A549 (cell line): ENCODE measurements around the gene NAA25. TPM values are rescaled to one million over a fixed set of nuclear protein-coding genes. Genes with fewer than 3 reads are reported as not detected.

Source experiments
- ATAC-seq, 2 experiments: fragments of 200-7000 bp in 1 of 2; fragments of >200 bp in 1 of 2; cut with Nextera tagmentation in 1 of 2; cut with Tn5 transposase in 1 of 2; 3 replicates each; pipeline versions ENCODE4 v1.8.0 to v1.9.1; 2018 to 2020; ENCODE audit warnings: mild to moderate bottlenecking in 1 of 2, moderate library complexity in 1 of 2
- CTCF ChIA-PET: fragments of 300-600 bp; sonication (Branson Sonifier 250); formaldehyde crosslinking; extraction: SDS; loops from one replicate; lab custom pipeline; 2021; ENCODE audit warnings: antibody characterized with exemption, inconsistent platforms; lab: Yijun Ruan, JAX
- POLR2A ChIA-PET: fragments of 350-600 bp; formaldehyde crosslinking; extraction: SDS; loops from one replicate; lab custom pipeline; 2021; ENCODE audit warnings: antibody characterized with exemption, inconsistent platforms; lab: Yijun Ruan, JAX
- DNase-seq, 2 experiments: peaks; one replicate each; pipeline versions ENCODE4 v3.0.0 to v3.0.0-alpha.2; 2011 to 2016; ENCODE audit warnings: low read depth in 1 of 2, low spot score in 1 of 2
- FAIRE-seq: peaks from 2 replicates; lab custom pipeline; 2011; peaks lifted over from hg19 to GRCh38; lab: Jason Lieb, UNC
- H3K27ac ChIP-seq, 2 experiments: fragments of >200 bp; sonication (Bioruptor Twin); formaldehyde crosslinking; 3 replicates each; pipeline ENCODE4 v1.5.1; 2016 to 2017
- H3K4me1 ChIP-seq: fragments of >200 bp; sonication (Bioruptor Twin); formaldehyde crosslinking; 3 replicates; pipeline ENCODE4 v1.6.1; 2016
- H3K4me2 ChIP-seq: fragments of >200 bp; sonication (Bioruptor Twin); formaldehyde crosslinking; 3 replicates; pipeline ENCODE4 v1.6.1; 2016
- H3K4me3 ChIP-seq: fragments of >200 bp; sonication (Bioruptor Twin); formaldehyde crosslinking; 3 replicates; pipeline ENCODE4 v1.5.1; 2016
- H3K9me3 ChIP-seq: fragments of >200 bp; sonication (Bioruptor Twin); formaldehyde crosslinking; 3 replicates; pipeline ENCODE4 v1.6.1; 2016
- CBX2 ChIP-seq: fragments of 200-600 bp; sonication (generic); IDR thresholded peaks from 2 replicates; pipeline ENCODE4 v1.6.1; 2016; ENCODE audit warnings: low read depth, mild to moderate bottlenecking, borderline replicate concordance
- CBX8 ChIP-seq: fragments of 200-600 bp; sonication (generic); IDR thresholded peaks from 2 replicates; pipeline ENCODE4 v1.6.1; 2016
- CEBPB ChIP-seq, 2 experiments: fragments of >200 bp in 1 of 2; sonication (Bioruptor Twin) in 1 of 2; formaldehyde crosslinking in 1 of 2; IDR thresholded peaks; 2 replicates each; pipeline ENCODE4 v1.6.1; 2012 to 2016
- EHMT2 ChIP-seq: fragments of 200-600 bp; sonication (generic); IDR thresholded peaks from 2 replicates; pipeline ENCODE4 v1.6.1; 2016; ENCODE audit warnings: antibody characterized with exemption, low read depth, mild to moderate bottlenecking, moderate library complexity
- EP300 ChIP-seq, 2 experiments: fragments of >200 bp; sonication (Bioruptor Twin); formaldehyde crosslinking; IDR thresholded peaks; 2 replicates in 1 of 2; 3 replicates in 1 of 2; pipeline ENCODE4 v1.6.1; 2016 to 2017
- FOSL2 ChIP-seq, 2 experiments: fragments of 450-650 bp in 1 of 2; fragments of >200 bp in 1 of 2; sonication (Bioruptor Twin) in 1 of 2; formaldehyde crosslinking; IDR thresholded peaks; 2 replicates each; pipeline versions ENCODE4 v1.5.0 to v1.6.1; 2016 to 2020; ENCODE audit warnings: mild to moderate bottlenecking in 1 of 2, moderate library complexity in 1 of 2
- HOXA7 ChIP-seq: fragments of 250-450 bp; sonication (Bioruptor Pico); IDR thresholded peaks from 2 replicates; pipeline ENCODE4 v1.5.0; 2020; ENCODE audit warnings: mild to moderate bottlenecking, moderate library complexity
- HOXB13 ChIP-seq: fragments of 250-450 bp; sonication (Bioruptor Pico); IDR thresholded peaks from 2 replicates; pipeline ENCODE4 v1.5.0; 2020; ENCODE audit warnings: low read depth, mild to moderate bottlenecking, moderate library complexity
- KDM1A ChIP-seq: fragments of 200-600 bp; sonication (generic); IDR thresholded peaks from 2 replicates; pipeline ENCODE4 v1.6.1; 2016; ENCODE audit warnings: low read depth, mild to moderate bottlenecking
- PHF8 ChIP-seq: fragments of 200-600 bp; sonication (generic); IDR thresholded peaks from 2 replicates; pipeline ENCODE4 v1.6.1; 2016; ENCODE audit warnings: low read depth, mild to moderate bottlenecking, antibody characterized with exemption, moderate library complexity, borderline replicate concordance
- POLR2AphosphoS2 ChIP-seq: conservative IDR thresholded peaks from 2 replicates; pipeline ENCODE4 v1.6.1; 2012; ENCODE audit warnings: low read length, improper control_type of control experiment, inconsistent platforms
- RARB ChIP-seq: fragments of 250-450 bp; sonication (Bioruptor Pico); IDR thresholded peaks from 2 replicates; pipeline ENCODE4 v1.8.0; 2021; ENCODE audit warnings: mild to moderate bottlenecking, moderate library complexity
- RNF2 ChIP-seq: fragments of 200-600 bp; sonication (generic); IDR thresholded peaks from 2 replicates; pipeline ENCODE4 v1.6.1; 2016; ENCODE audit warnings: low read depth, mild to moderate bottlenecking, antibody characterized with exemption, moderate library complexity, borderline replicate concordance
- SMC3 ChIP-seq: fragments of >200 bp; sonication (Bioruptor Twin); formaldehyde crosslinking; IDR thresholded peaks from 3 replicates; pipeline ENCODE4 v1.6.1; 2018; ENCODE audit warnings: inconsistent platforms
- ZFP36 ChIP-seq: fragments of 450-650 bp; IDR thresholded peaks from 2 replicates; pipeline ENCODE4 v1.6.1; 2014; ENCODE audit warnings: borderline replicate concordance; ENCODE audit not compliant: partially characterized antibody
- WGBS: methylation state at CpG from one replicate; pipeline ENCODE4 v1.1.6; 2017; ENCODE audit errors: missing lambda C conversion rate; 5-methylcytosine and 5-hydroxymethylcytosine counted together
- polyA plus RNA-seq, 4 experiments: library from polyadenylated mRNA; depleted of rRNA in 3 of 4; stranded (reverse); fragments of >200 nt; fragmentation: RNase III in 1 of 4; extraction: RNeasy Plus Mini Kit Qiagen cat#74134 plus additional on column Dnase treatment in 1 of 4; gene quantifications; 2 replicates in 3 of 4; 3 replicates in 1 of 4; pipeline ENCODE4 v1.2.3, GENCODE V29; 2011 to 2017
- TF ChIP-seq, protein P1 (sequence below): fragments of 250-450 bp; sonication (Bioruptor Pico); IDR thresholded peaks from 2 replicates; pipeline ENCODE4 v1.5.0; 2021; ENCODE audit warnings: mild to moderate bottlenecking, moderate library complexity, borderline replicate concordance
- TF ChIP-seq, protein P2 (sequence below): fragments of 150-350 bp; IDR thresholded peaks from 2 replicates; pipeline ENCODE4 v1.6.1; 2014; ENCODE audit warnings: low read depth, mild to moderate bottlenecking, low read length
- TF ChIP-seq, protein P3 (sequence below): IDR thresholded peaks from 2 replicates; pipeline ENCODE4 v1.6.1; 2012
- TF ChIP-seq, protein P4 (sequence below): fragments of >200 bp; sonication (Bioruptor Twin); formaldehyde crosslinking; IDR thresholded peaks from 3 replicates; pipeline ENCODE4 v1.5.1; 2016

The NAA25 gene
- polyA plus RNA-seq, 2 of the 4 experiments (the other 2 are of a cell fraction) = 21.3 to 41.4 TPM

DNA sequence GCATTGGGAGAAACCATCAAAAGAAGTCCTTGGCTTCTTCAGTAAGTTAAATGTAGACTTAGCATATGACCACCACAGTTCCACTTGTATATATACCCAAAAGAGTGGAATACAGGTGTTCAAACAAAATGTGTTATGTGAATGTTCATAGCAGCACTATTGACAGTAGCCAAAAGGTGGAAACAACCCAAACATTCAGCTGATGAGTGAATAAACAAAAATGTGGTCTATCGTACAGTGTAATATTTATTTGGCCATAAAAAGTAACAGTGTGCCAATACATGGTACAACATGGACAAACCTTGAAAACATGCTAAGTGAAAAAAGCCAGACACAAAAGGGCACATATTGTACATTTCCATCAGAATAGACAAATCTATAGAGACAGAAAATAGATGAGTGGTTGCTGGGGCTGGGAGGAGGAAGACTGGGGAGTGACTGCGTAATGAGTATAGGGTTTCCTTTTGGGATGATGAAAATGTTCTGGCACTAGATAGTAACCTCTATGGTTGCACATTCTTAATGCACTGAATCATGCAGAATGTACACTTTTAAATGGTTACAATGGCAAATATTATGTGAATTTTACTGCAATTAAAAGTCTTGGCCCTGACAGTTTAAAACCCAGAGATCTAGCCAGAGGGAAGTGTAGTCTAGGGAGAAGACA, 89.9 kb downstream of the NAA25 start:
- no peaks in the 10 kb centered on the region for H3K9me3 ChIP-seq
- POLR2A ChIA-PET = no interaction called here
- no peak for DNase-seq
- no peak for TF ChIP-seq EHMT2
- TF ChIP-seq POLR2AphosphoS2 = peak; percentile 11; the same call in 1 of the 2 replicates
- TF ChIP-seq ZFP36 = no peak
- TF ChIP-seq PHF8 = no peak
- no peak for TF ChIP-seq CBX8
- no peak for TF ChIP-seq FOSL2 (IDR thresholded peaks at IDR 0.05)
- TF ChIP-seq FOSL2 (CRISPR knock-in tag; IDR thresholded peaks at IDR 0.05) = no peak
- TF ChIP-seq, all 56 proteins: peak for 1
- CTCF ChIA-PET = interaction anchor here (0.7 kb wide), 1 partner anchor 61 kb away, joined by 3 read pairs; no protein-coding TSS in a partner anchor
- Histone ChIP-seq H3K4me2 (peak overlapping the region; percentile 40), H3K27ac (peak overlapping the region in 1 of 2 experiments; percentile 6; a peak in 1 of 6 replicates), H3K4me3 (no peak overlapping the region), H3K4me1 (peaks cover 23% of the 10 kb centered on the region)
- 75% methylated on average over 2 of the region's 2 CpGs for whole genome bisulfite sequencing
- ATAC-seq (peak in 1 of 2 experiments; percentile 9; a peak in 2 of 6 replicates), FAIRE-seq (no peak)

DNA sequence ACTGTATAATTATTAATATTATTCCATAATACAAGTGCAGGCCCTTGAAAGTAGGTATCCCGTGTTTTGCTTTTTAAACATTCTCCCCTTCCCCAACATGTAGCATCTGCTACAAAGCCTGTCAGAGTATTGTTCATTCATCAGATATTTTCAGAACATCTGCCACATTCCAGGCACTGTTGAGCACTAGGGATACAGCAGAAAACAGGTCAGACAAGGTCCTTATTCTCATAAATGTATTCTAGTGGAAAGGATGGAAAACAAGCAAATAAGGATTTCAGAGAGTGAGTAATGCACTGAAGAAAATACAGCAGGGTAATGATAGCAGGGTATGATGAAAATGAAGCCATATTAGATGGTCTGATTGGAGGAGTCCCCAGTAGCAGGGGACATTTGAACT, 91.5 kb downstream of the NAA25 start:
- POLR2A ChIA-PET = interaction anchor here (0.6 kb wide), 1 partner anchor 278 kb away, joined by 4 read pairs; no protein-coding TSS in a partner anchor
- WGBS = 94% methylated on average over 1 of the region's 1 CpG
- FAIRE-seq = no peak

DNA sequence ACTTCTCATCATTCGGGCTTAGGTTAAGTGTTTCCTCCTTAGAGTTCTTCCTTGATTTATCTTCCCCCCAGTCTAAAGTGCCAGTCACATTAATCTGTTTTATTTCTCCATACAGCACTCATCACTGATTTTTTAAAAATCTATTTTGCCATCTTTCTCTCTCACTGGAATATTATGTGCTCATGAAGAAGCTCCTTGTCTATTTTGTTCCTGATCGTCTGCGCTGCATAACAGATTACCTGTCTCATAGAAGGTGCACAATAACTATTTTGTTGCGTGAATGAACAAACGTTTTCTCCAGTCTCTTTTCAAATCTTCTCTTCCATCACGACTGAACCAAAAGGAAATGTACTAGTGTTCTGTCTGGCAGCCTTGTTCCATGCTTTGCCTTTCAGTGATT, 92.6 kb downstream of the NAA25 start:
- 96% methylated on average over 6 of the region's 6 CpGs for WGBS
- no peak overlapping the region for H3K4me2 ChIP-seq
- FAIRE-seq = no peak
- no peak for DNase-seq
- no peak overlapping the region for H3K27ac ChIP-seq
- H3K9me3 ChIP-seq = no peaks in the 10 kb centered on the region
- ATAC-seq = no peak
- H3K4me1 ChIP-seq = peaks cover 32% of the 10 kb centered on the region
- H3K4me3 ChIP-seq = no peak overlapping the region
- POLR2A ChIA-PET = no interaction called here
- CTCF ChIA-PET = interaction anchor here (1.2 to 1.3 kb wide), 2 partner anchors 10 to 71 kb away, joined by 3 to 5 read pairs; no protein-coding TSS in a partner anchor
- TF ChIP-seq, protein P1, sequence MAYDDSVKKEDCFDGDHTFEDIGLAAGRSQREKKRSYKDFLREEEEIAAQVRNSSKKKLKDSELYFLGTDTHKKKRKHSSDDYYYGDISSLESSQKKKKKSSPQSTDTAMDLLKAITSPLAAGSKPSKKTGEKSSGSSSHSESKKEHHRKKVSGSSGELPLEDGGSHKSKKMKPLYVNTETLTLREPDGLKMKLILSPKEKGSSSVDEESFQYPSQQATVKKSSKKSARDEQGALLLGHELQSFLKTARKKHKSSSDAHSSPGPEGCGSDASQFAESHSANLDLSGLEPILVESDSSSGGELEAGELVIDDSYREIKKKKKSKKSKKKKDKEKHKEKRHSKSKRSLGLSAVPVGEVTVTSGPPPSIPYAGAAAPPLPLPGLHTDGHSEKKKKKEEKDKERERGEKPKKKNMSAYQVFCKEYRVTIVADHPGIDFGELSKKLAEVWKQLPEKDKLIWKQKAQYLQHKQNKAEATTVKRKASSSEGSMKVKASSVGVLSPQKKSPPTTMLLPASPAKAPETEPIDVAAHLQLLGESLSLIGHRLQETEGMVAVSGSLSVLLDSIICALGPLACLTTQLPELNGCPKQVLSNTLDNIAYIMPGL (CRISPR knock-in tag) = no peak
- TF ChIP-seq, protein P2, sequence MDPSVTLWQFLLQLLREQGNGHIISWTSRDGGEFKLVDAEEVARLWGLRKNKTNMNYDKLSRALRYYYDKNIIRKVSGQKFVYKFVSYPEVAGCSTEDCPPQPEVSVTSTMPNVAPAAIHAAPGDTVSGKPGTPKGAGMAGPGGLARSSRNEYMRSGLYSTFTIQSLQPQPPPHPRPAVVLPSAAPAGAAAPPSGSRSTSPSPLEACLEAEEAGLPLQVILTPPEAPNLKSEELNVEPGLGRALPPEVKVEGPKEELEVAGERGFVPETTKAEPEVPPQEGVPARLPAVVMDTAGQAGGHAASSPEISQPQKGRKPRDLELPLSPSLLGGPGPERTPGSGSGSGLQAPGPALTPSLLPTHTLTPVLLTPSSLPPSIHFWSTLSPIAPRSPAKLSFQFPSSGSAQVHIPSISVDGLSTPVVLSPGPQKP = no peak
- TF ChIP-seq CBX8 (no peak), HOXB13 (CRISPR knock-in tag) (no peak), KDM1A (0 out of 2 replicates have a peak, but pooled peaks have one; percentile 36)

More for the DNA sequence above, 91.5 kb downstream of the NAA25 start:
- Histone ChIP-seq H3K4me3 (no peak overlapping the region), H3K27ac (no peak overlapping the region), H3K4me2 (no peak overlapping the region), H3K9me3 (no peaks in the 10 kb centered on the region), H3K4me1 (peaks cover 23% of the 10 kb centered on the region)
- TF ChIP-seq RARB (CRISPR knock-in tag) = no peak
- ATAC-seq = no peak
- CTCF ChIA-PET = interaction anchor here (0.6 kb wide), 2 partner anchors 20 to 72 kb away, joined by 3 read pairs; no protein-coding TSS in a partner anchor
- DNase-seq = no peak

DNA sequence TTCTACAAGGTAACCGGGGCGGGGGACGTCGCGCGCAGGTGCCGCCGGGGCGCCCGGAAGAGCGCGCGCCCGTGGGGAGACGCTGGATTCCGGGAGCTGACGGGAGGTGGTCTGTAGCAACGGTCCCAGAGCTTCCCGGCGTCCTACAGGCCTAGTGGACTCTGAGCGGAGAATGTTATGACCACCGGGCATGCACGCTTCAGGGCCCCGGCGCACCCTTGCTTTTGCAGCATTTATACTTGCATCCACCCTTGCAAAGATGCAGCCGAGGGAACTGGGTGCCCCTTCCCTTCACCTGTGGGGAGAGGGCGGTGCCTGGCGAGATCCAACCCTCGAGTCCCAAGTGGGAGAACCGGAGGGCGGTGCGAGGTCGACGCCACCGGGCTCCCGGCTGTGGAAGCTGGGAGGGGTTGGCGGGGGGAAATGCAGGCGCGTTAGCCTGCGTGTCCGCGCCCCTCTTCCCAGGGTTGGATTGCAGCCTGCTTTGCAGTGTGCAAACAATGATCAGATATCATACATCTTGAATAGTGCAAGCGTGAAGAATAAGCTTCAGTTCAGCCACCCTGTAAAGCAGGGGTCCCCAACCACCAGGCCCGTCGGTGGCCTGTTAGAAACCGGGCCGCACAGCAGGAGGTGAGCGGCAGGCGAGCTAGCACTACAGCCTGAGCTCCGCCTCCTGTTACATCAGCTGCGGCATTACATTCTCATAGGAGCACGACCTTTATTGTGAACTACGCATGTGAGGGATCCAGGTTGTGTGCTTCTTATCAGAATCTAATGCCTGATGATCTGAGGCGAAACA, 94.8 kb downstream of the NAA25 start:
- POLR2A ChIA-PET = interaction anchor here (0.5 to 2.9 kb wide), 13 partner anchors 9 to 172 kb away, joined by 3 to 22 read pairs (median 3); partner anchors contain the start of gene MAPKAPK5
- TF ChIP-seq HOXA7 (CRISPR knock-in tag) (no peak), EP300 (IDR thresholded peaks at IDR 0.05) (no peak), SMC3 (no peak), RNF2 (no peak), FOSL2 (IDR thresholded peaks at IDR 0.05) (no peak), FOSL2 (CRISPR knock-in tag; IDR thresholded peaks at IDR 0.05) (no peak), POLR2AphosphoS2 (peak; percentile 65), CBX2 (no peak), HOXB13 (CRISPR knock-in tag) (no peak), CEBPB (IDR thresholded peaks at IDR 0.05) (peak in 1 of 2 experiments; percentile 14; a peak in 1 of 4 replicates)
- TF ChIP-seq, protein P3, sequence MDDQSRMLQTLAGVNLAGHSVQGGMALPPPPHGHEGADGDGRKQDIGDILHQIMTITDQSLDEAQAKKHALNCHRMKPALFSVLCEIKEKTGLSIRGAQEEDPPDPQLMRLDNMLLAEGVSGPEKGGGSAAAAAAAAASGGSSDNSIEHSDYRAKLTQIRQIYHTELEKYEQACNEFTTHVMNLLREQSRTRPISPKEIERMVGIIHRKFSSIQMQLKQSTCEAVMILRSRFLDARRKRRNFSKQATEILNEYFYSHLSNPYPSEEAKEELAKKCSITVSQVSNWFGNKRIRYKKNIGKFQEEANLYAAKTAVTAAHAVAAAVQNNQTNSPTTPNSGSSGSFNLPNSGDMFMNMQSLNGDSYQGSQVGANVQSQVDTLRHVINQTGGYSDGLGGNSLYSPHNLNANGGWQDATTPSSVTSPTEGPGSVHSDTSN = no peak
- TF ChIP-seq, protein P4, sequence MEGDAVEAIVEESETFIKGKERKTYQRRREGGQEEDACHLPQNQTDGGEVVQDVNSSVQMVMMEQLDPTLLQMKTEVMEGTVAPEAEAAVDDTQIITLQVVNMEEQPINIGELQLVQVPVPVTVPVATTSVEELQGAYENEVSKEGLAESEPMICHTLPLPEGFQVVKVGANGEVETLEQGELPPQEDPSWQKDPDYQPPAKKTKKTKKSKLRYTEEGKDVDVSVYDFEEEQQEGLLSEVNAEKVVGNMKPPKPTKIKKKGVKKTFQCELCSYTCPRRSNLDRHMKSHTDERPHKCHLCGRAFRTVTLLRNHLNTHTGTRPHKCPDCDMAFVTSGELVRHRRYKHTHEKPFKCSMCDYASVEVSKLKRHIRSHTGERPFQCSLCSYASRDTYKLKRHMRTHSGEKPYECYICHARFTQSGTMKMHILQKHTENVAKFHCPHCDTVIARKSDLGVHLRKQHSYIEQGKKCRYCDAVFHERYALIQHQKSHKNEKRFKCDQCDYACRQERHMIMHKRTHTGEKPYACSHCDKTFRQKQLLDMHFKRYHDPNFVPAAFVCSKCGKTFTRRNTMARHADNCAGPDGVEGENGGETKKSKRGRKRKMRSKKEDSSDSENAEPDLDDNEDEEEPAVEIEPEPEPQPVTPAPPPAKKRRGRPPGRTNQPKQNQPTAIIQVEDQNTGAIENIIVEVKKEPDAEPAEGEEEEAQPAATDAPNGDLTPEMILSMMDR = no peak

More for the DNA sequence above, 94.8 kb downstream of the NAA25 start:
- 2% methylated on average over 43 of the region's 54 CpGs for WGBS
- Histone ChIP-seq H3K4me3 (peak overlapping the region; percentile 86), H3K4me1 (peaks cover 30% of the 10 kb centered on the region), H3K9me3 (no peaks in the 10 kb centered on the region), H3K27ac (peak overlapping the region; percentile 93 to 96), H3K4me2 (peak overlapping the region; percentile 93)
- ATAC-seq (peak; percentile 75 to 78), DNase-seq (peak; percentile 44 to 89), FAIRE-seq (no peak)
- CTCF ChIA-PET = interaction anchor here (0.6 to 3.8 kb wide), 17 partner anchors 9 to 373 kb away, joined by 3 to 19 read pairs (median 3); no protein-coding TSS in a partner anchor
